Esophagus mucosa (tissue), 1 donor: ENCODE results near the gene ERVW-1. TPM values are rescaled to one million over a fixed set of nuclear protein-coding genes. Genes with fewer than 3 reads are reported as not detected.
"Not testable (repeated sequence)": the region's sequence is repeated elsewhere in the genome, so short reads cannot be mapped to it uniquely, and the experiment has no call there.

Source experiments
- ATAC-seq: fragments of 200-7000 bp; cut with Tn5 transposase; one replicate; pipeline ENCODE4 v1.9.1; 2020
- total RNA-seq: library from RNA; stranded (reverse); gene quantifications from one replicate; pipeline ENCODE4 v1.2.4, GENCODE V29; 2023
- donor health status: DM: yes; HTN: yes; CAD: no.

The ERVW-1 gene
- total RNA-seq, 1 donor from 2014 or later: not detected

DNA sequence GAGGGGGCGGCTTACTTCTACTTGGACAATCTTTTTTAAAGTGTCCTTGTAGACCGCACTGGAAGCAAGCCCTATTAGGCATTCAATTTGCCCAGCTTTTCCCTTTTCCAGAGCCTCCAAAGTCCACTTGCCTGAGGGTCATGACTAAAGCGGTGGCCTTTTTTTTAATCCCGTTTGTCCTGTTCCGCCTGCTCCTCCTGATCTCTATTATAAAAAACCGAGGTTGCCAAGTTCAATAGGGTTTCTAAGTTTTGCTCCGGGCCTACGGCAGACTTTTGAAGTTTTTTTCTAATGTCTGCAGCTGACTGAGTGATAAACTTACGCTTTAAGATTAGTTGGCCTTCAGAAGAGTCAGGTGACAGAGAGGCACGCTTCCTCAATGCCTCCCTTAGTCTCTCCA, 3.8 kb downstream of the ERVW-1 start:
- ATAC-seq: not testable (repeated sequence)

DNA sequence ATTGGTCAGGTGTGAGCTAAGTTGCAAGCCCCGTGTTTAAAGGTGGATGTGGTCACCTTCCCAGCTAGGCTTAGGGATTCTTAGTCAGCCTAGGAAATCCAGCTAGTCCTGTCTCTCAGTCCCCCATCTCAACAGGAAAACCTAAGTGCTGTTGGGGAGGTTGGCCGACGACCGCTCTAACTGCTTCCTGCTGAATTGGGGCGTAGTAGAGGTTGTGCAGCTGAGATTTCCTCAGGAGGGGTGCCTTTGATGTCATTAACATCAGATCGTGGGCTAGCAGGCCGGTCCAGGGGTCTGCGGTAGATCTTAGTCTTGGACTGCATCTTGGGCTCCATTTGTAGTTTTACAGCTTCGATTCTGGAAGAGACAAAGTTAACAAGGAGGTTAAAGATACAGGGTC, 9.2 kb downstream of the ERVW-1 start:
- not testable (repeated sequence) for ATAC-seq

DNA sequence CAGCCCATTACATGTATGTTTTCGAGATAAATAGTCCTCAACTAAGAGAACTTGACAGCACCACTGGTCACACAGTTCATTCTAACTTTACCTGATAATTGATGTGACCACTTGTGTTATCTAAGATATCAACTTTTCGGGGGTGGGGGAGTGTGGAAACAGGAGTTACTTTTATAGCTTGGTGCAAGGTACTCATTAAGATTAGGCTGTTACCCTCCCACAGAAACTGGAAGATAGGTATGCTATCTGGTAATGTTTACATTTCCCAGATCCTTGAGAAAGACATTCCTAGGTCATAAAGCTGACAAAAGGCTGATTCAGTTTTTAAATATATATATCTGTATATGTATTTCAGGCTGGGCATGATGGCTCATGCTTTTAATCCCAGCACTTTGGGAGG, 11.1 kb downstream of the ERVW-1 start:
- no peak for ATAC-seq

DNA sequence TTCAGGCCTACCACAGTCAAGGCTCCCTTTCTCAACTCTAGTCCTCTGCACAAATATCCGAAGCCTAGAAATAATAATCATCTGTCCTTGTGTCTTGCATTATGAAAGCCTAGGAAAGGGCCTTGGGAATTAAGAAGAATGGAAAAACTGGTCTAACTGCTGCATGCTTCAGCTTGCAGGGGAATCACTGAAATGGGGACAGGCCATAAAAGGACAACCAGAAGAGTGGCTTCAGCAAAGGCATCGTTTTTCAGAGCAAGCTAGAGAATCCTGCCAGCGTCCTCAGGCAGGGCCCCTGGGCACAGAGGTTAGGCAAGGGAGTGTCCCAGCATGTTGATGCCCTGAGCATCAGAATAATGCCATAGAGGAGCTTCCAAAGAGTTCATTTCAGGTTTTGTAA, 13.2 kb downstream of the ERVW-1 start:
- peak; percentile 91 for ATAC-seq

DNA sequence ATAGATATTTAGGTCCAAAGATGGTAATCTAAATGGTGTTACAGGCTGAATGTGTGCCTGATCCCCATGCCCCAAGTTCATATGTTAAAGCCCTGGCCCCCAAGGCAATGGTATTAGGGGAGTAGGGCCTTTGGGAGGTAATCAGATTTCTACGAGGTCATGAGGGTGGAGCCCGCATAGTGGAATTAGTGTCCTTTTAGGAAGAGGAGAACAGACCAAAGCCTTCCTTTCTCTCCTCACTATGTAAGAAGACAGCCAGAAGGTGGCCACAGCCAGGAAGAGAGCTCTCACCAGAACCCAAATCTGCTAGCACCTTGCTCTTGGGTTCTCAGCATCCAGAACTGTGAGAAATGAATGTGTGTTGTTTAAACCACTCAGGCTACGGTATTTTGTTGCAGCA, 15.2 kb downstream of the ERVW-1 start:
- no peak for ATAC-seq

DNA sequence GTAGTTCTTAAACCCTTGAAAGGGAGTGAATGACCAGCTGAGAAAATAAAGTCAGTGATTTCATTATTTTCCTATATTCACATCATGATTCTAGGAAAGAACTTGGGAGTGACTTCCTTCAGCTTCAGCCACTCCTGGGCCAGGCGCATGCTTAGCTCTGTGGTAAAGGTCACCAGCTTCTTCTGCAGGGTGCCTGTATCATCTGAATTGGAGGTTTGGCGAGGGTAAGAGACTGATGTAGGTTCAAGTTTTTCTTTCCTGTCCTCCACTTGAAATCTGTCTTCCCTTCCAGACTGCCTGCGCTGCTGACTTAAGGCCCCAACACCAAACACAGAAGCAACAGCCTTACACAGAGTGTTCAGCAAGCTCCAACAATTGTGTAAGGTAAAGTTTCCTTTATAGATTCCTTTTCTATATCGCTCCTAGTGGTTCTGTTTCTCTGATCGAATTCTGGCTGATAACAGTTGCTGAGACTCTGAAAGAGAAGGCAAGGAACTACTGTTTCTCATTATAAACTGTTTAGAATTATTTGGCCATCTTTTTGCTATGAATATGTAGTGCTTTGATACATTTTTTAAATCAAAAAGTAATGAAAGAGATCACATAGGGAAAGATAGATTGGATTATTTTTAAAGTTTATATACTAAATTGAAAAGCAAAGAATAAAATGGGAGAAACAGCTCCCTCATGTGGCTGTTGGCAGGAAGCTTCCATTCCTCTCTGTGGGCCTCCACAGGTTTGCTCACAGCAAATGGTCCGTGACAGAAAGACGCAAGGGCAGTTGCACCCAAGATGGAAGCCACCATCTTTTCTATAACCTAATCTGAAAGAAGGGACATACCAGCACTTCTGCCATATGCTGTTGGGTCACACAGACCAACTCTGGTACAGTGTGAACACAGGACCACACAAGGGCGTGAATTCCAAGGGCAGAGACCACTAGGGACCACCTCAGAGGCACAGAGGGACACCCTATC, 16.4 kb downstream of the ERVW-1 start:
- ATAC-seq: peak; percentile 59

DNA sequence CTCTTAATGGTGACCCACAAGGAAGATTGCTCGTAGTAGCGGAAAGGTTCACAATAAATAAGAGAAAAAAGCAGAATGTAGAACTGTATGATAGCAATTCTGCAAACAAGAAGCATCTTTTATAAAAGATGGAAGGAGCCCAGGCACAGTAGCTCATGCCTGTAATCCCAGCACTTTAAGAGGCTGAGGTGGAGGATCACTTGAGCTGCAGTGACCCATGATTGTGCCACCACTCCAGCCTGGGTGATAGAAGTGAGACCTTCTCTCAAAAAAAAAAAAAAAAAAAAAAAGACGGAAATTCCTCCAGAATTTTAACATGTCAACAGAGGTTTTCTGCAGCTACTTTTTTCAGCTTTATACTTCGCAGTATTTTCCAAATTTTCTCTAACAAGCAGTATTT, 17.2 kb downstream of the ERVW-1 start:
- no peak for ATAC-seq

DNA sequence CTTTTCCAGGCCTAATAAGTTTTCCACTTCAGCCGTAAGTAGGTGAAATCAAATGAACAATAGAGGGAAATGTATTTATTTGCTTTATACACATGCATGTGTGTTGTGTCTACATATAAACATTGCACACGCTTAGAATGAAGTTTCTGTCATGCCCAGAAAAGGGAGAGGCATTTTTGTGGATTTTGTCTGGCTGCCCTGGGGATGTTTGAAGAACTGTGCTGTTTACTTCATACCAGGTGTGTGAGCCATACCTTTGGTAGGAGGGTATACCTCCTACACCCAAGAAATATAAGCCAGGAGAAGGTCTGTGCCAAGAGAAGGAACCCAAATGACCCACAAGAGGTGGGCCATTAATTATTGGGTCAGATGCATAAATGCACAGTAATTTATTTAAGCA, 17.6 kb downstream of the ERVW-1 start:
- no peak for ATAC-seq

DNA sequence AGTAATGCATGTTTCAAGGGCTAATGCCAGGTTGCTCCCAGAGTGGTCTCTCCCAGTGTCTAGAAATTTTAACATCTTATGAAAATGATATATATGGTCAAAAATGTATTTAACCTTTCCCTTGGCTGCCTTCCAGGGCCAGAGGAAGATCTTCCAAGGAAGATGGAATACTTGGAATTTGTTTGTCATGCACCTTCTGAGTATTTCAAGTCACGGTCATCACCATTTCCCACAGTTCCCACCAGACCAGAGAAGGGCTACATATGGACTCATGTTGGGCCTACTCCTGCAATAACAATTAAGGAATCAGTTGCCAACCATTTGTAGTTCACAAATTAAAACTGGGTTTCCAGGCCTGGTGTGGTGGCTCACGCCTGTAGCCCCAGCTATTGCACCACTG, 21.5 kb downstream of the ERVW-1 start:
- ATAC-seq: no peak

DNA sequence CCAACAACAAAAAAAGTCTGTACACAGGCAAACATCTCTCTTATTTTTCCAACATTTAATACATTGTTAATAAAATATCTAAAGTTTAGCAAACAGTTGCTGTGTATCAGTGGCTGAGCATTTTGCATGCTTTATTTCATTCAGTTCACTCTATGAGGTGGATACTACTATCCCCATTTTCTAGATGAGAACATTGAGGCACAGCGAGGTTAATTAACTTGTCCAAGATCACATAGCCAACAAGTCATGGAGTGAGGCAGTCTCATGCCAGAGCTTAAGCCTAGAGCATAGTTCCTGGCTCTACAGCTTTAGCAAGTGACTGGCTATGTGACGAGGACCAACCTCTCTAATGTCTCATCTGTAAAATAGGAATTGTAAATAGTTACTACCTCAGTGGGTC, 26.1 kb downstream of the ERVW-1 start:
- no peak for ATAC-seq

DNA sequence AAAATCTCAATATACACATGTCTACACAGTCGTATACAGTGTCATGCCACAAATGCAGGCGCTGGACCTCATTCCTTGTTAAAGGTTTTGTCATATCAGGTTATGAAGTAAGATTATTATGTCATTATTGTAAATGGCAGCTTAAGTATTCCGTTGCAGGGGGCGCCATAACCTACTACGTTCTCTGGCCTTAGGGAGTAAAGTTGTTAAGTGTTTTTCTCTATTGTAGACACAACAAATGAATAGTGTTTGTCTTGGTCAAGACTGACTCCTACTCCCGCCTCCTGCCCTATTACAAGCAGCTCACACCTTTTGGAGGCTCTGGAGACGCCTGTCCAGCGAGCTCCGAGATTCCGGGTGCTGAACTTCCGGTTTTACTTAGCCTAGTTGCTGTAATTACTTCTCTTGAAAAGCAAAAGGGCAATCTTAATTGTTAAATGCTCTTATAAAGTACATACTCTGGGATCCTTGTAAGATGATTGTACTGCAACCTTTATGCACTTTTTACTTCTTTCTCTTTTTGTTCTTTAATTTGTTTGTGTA, 29.5 kb downstream of the ERVW-1 start:
- ATAC-seq: peak; percentile 49

DNA sequence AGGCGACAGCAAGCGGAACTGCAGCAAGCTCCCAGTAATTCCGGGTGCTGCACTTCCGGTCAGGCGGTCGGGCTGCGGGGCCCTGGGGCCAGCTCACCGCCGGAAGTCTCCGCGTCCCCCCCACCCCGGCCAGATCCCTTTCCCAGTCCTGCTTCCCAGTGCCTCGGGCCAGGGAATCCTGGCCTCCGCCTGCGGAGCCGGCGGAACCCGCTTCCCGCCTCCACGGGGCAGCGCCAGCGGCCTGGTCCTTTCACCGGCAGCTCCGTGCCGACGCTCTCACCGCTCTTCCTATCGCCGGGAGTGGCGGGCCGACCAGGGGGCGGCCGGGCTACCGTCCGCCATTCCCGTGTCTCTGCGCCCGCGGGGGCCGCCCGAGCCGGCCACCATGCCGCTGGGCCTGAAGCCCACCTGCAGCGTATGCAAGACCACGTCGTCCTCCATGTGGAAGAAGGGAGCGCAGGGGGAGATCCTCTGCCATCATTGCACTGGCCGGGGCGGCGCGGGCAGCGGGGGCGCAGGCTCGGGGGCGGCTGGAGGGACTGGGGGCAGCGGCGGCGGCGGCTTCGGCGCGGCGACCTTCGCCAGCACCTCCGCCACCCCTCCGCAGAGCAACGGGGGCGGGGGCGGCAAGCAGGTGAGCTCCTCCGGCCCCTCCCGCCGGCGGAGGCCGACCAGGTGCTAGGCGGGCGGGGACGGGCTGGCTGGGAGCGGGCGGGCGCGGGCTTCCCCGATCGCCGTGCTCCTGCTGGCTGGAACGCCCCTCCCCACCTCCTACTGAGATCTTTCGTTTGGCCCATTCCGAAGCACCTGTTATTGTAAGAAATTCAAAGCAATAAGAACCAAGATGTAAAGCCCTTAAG, 30.2 kb downstream of the ERVW-1 start, which contains the start of gene GATAD1:
Gene GATAD1 (plus strand): TSS at position 138 of the 860 bp plus-strand sequence. CDS start 248 bp downstream, at position 386.
- peak; percentile 97 for ATAC-seq

DNA sequence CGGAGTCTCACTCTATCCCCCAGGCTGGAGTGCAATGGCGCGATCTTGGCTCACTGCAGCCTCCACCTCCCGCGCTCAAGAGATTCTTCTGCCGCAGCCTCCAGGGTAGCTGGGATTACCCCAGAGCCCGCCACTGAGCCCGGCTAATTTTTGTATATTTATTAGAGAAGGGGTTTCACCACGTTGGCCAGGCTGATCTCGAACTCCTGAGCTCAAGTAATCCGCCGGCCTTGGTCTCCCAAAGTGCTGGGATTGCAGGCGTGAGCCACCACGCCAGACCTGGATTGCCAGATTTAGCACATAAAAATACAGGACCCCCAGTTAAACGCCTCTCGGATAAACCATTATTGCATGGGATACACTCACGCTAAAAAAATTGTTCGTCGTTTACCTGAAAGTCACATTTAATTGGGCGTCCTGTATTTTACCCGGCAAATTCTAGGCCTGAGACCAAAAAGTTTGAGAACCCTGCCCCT, 30.8 kb downstream of the ERVW-1 start:
- no peak for ATAC-seq

DNA sequence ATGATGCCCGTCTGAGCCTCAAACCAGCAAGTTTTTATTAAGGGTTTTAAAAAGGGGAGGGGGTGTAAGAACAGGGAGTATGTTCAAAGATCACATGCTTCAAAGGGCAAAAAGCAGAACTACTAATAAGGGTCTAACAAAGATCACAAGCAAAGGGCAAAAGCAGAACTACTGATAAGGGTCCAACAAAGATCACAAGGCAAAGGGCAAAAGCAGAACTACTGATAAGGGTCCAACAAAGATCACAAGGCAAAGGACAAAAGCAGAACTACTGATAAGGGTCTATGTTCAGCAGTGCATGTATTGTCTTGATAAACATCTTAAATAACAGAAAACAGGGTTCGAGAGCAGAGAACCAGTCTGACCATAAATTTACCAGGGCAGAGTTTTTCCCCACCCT, 35.0 kb downstream of the ERVW-1 start:
- ATAC-seq: not testable (repeated sequence)

DNA sequence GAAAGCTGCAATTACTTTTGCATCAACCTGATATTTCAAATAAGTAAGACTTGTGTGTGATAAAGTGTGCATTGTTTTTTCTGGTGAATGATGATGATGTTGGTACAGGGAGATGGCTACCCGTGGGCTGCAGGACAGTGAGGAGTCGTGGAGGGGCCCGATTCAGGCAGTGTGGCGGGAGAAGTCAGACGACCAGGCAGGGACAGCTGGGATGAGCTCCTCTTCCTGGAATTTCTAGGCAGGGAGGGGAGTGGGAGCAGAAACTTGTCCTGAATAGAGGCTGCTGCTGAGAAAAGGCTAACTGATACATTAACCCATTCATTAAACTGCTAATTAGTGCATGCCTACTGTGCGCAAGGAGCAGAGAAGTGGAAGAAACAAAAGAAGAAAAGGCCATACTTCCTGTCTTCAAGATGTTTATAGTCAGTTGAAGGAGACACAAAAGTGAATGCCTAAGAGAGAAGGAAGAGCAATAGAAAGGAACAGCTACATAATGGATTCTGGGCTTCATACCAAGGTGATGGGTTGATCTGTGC, 39.7 kb downstream of the ERVW-1 start:
- ATAC-seq: no peak

DNA sequence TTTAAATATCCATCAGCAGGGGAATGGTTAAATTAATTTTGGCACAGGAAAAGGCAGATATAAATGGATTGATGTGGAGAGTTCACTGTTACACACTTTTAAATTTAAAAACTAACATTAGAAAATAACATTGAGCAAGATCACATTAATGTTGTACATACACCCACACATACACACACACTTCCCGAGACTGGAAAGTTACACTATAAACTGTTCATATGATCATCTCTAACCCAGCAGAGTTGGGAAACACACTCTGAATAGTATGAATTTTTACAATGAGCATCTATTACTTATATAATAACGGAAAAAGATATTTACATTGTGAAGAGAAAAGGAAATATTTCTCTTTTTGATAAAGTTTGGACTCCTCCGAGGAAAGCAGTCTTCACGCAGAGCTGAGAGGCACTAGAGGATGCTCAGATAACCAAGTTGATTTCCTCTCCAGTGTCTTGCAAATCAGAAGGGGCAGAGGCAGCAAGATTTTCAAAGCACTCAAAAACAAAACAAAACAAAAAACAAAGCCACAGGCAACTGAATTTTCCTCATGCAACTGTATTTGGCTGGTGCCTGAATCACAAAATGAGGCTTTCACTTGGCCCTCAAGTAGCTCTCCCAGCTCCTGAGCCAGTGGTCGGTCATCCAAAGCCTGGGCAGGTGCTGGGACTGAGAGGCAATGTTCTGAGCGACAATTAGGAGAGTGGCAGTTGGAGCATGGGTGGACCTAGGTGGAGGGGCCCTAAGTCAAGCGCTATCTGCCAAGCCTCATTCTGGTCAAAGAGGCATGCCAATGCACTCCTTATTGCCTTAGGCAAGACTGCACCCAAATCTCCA, 40.9 kb downstream of the ERVW-1 start:
- no peak for ATAC-seq

DNA sequence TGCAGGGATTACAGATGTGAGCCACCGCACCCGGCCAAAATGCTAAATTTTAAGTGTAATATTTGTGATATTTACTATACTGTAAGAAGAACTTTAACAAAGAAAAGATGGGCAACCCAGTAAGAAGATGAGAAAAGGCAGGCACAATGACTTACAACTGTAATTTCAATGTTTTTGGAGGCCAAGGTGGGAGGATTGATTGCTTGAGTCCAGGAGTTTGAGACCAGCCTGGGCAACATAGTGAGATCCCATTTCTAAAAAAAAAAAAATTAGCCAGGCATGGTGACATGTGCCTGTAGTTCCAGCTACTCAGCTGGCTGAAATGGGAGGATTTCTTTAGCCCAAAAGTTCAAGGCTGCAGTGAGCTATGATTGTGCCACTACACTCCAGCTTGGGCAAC, 42.2 kb downstream of the ERVW-1 start:
- ATAC-seq: no peak

DNA sequence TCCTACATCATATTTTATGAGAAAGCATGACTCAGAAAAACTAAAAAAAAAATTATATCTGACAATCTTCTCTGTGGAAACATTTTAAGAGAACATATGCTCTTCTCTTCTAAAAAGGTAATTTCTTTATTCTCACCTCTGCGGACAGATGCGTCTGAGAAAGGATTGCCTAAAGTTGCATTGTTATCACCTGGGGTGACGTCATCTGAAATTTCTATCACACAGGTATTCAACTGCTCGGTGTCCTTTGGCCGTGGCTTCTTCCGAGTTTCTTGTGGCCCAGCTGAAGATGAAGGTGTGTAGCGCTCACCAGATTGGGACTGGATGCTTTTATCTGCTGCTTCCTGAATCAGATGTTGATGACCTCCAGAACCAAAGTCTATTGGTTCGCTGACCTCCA, 44.7 kb downstream of the ERVW-1 start:
- no peak for ATAC-seq

DNA sequence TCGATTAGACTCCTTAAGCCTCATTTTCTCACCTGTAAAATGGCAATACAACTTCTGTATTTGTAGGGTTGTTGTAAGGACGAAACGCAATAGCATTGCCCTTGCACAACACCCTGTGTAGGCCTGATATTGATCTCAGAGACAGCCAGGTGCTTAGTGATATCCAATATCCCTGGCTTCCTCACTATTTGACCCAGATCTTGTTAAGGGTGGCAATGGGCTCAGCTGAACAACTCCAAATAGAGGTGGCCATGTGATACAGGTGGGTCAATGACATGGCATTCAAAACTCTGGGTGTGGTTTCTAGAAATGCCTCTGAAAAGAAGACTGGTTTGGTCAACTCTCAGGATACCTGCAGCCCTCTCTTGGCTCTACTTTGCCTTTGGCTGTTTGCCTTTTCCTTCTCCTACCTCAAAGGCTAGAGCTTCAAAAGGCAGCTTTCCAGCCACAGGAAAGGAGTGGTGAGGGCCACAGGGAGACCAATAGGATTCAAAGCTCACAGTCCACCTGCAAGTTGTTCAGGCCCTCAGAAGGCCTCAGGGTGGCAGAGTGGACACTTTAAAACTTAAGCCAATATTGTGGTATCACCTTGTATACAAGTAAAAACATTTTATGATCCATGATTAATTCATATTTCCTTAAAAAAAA, 45.3 kb downstream of the ERVW-1 start:
- no peak for ATAC-seq

DNA sequence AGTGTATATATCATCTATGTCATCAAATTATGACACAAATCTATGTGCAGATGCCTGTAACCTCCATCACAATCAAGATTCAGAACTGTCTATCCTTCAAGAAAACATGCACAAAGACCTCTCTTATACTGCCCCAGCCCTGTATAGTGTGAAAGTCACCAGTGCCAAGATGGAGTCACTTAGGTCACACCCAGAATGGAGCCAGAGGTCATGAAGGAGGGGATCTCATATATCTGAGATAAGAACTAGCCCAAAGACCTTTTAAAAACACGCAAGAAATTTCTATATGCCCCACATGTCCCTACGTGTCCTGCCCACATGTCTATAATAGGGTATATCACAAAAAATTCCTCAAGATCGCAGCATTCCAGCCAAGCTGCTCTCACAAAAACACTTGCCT, 50.6 kb downstream of the ERVW-1 start:
- ATAC-seq: no peak

DNA sequence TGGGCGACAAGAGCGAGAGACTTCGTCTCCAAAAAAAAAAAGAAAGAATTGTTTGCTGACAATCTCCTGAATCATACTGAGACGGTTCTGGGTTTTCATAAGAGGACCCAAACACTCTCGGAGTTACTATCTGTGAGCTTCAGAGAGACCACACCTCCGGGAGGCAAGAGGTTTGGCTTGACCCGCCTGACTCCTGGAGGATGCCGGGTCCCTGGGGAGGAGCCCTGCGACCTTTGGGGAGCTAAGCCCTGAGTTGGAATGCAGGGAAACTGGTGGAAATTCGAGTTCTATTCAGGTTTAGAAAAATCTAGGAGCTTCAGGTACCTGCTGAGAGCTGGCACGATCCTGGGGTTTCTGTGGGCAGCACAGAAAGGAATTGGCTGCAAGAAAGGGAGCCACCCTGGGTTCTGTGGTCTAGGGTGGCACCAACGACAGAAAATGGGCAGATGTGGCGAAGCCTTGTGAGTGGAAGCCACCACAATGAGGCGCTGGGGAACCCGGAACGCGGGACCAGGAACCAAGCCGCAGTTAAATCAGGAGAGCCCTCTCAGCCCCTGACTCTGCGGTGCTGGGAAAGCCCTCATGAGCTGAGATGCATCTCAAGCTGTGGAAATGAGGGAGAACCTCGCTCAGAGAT, 52.3 kb downstream of the ERVW-1 start:
- no peak for ATAC-seq
